Kidney (tissue), 14 donors: ENCODE measurements around the gene NBAS. TPM values are rescaled to one million over a fixed set of nuclear protein-coding genes. Genes with fewer than 3 reads are reported as not detected.

ENCODE experiments used
- DNase-seq, 5 donors: peaks; one replicate each; pipeline ENCODE4 v3.0.0-alpha.2; 2013 to 2020
- FAIRE-seq: peaks from 2 replicates; lab custom pipeline; 2012; peaks lifted over from hg19 to GRCh38; lab: Jason Lieb, UNC
- H3K27ac ChIP-seq, 2 donors: one replicate each; pipeline ENCODE4 v1.7.0; 2013; ENCODE audit warnings: low read depth in 2 of 2, low read length in 2 of 2, inconsistent platforms in 1 of 2
- H3K27me3 ChIP-seq: one replicate; pipeline ENCODE4 v1.7.1; 2013; ENCODE audit warnings: low read length, inconsistent platforms; ENCODE audit not compliant: control insufficient read depth, insufficient read depth
- H3K36me3 ChIP-seq, 3 donors: one replicate each; pipeline versions ENCODE4 v1.7.0 to v1.7.1; 2013; ENCODE audit warnings: low read length in 3 of 3, control low read depth in 1 of 3, inconsistent platforms in 1 of 3; ENCODE audit not compliant: insufficient read depth in 3 of 3, control insufficient read depth in 2 of 3
- H3K4me1 ChIP-seq, 3 donors: one replicate each; pipeline versions ENCODE4 v1.7.0 to v1.7.1; 2013; ENCODE audit warnings: low read length in 3 of 3, inconsistent platforms in 1 of 3, low read depth in 1 of 3; ENCODE audit not compliant: control insufficient read depth in 2 of 3, insufficient read depth in 2 of 3
- H3K4me3 ChIP-seq, 3 donors: one replicate each; pipeline versions ENCODE4 v1.7.0 to v1.8.1; 2013; ENCODE audit warnings: low read length in 3 of 3, control low read depth in 1 of 3, inconsistent platforms in 1 of 3
- H3K9ac ChIP-seq, 3 donors: one replicate each; pipeline versions ENCODE4 v1.7.0 to v1.7.1; 2013; ENCODE audit warnings: low read length in 3 of 3, control low read depth in 1 of 3, inconsistent platforms in 1 of 3
- H3K9me3 ChIP-seq, 3 donors: one replicate each; pipeline versions ENCODE4 v1.7.0 to v1.7.1; 2013; ENCODE audit warnings: low read length in 3 of 3, control low read depth in 1 of 3, inconsistent platforms in 1 of 3; ENCODE audit not compliant: control insufficient read depth in 2 of 3, insufficient read depth in 1 of 3
- intact Hi-C: fragments of 100-400 bp; cut with DNase I; formaldehyde crosslinking; loops from one replicate; pipeline ENCODE4 v1.11.1; 2022
- polyA plus RNA-seq: library from polyadenylated mRNA; stranded (reverse); fragments of 350-450 nt; fragmentation: Illumina TruSeq; extraction: RNeasy Lipid Tissue Mini Kit (QIAGEN cat#74804); gene quantifications from one replicate; pipeline ENCODE4 v1.2.3, GENCODE V29; 2014; ENCODE audit warnings: low read depth, low replicate concordance; ENCODE audit not compliant: insufficient read depth
- total RNA-seq: library from RNA; stranded (reverse); fragmentation: NEBNext Ultra II Directional; extraction: Animal tissue kit (Norgen Biotek cat#: 25700); gene quantifications from one replicate; pipeline ENCODE4 v1.2.1, GENCODE V29; 2021
- TF ChIP-seq, protein P1 (sequence below): IDR thresholded peaks from 3 replicates; pipeline ENCODE4 v1.5.1; 2012; ENCODE audit warnings: mild to moderate bottlenecking, moderate library complexity, borderline replicate concordance; ENCODE audit not compliant: insufficient read depth; ENCODE audit errors: extremely low read depth
- donor health status: control.
- donor health status: control.
- donor health status: control.
- donor health status: control.
- donor health status: control.
- donor health status: DM: yes; HTN: yes; CAD: no.
- donor health status: Normal renal cell carcinoma (clear cell type).

NBAS gene
- total and polyA plus RNA-seq, 2 donors from 2014 or later: 40.8 to 44.2 TPM

DNA sequence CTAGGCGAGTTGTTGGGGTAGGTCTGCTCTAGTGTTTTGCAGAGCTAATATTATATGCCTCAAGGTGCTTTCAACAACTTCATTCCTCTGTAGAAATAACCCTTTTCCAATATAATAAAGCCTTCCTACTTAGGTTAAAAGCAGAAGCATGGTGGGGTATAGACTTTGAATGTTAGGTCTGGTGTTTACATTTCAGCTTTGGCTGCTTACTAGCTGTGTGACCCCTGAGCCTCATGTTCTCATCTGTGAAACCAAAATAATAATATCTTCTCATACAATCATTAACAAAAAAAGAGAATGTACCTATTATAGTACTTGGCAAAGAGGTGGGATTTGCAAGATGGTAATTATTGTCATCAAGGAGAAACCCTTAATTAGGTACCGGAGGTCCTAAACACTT lies 386.6 kb downstream of the NBAS start:
- Histone ChIP-seq H3K4me3 (no peak overlapping the region), H3K9me3 (no peaks in the 10 kb centered on the region), H3K36me3 (peaks cover 0 to 5% (median 0%) of the 10 kb centered on the region in 3 donors), H3K27ac (no peak overlapping the region), H3K27me3 (no peaks in the 10 kb centered on the region), H3K4me1 (no peaks in the 10 kb centered on the region), H3K9ac (no peak overlapping the region)
- DNase-seq (no peak), FAIRE-seq (no peak)
- intact Hi-C loops: no loop called here
- TF ChIP-seq, protein P1, sequence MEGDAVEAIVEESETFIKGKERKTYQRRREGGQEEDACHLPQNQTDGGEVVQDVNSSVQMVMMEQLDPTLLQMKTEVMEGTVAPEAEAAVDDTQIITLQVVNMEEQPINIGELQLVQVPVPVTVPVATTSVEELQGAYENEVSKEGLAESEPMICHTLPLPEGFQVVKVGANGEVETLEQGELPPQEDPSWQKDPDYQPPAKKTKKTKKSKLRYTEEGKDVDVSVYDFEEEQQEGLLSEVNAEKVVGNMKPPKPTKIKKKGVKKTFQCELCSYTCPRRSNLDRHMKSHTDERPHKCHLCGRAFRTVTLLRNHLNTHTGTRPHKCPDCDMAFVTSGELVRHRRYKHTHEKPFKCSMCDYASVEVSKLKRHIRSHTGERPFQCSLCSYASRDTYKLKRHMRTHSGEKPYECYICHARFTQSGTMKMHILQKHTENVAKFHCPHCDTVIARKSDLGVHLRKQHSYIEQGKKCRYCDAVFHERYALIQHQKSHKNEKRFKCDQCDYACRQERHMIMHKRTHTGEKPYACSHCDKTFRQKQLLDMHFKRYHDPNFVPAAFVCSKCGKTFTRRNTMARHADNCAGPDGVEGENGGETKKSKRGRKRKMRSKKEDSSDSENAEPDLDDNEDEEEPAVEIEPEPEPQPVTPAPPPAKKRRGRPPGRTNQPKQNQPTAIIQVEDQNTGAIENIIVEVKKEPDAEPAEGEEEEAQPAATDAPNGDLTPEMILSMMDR: no peak

DNA sequence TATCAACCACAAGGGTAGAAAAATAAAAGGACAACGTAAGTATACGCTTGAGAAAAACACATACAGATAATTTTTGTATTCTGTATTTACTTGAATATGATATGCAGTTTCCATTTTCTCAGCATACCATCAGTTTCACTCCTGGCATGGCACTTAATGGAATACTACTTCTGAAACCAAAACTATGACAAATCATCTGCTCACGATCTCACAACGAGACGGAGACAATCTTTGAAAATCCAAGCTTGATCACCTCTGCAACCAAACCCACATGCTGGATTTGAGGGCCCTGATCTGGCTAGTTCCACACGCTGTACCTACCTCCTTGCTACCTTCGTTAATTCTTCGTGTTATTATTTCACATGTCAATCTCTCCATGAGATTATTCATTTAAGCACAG lies 387.6 kb downstream of the NBAS start:
- Histone ChIP-seq H3K4me1 (no peaks in the 10 kb centered on the region), H3K9me3 (no peaks in the 10 kb centered on the region), H3K9ac (no peak overlapping the region), H3K36me3 (peaks cover 0 to 5% (median 0%) of the 10 kb centered on the region in 3 donors), H3K27ac (no peak overlapping the region), H3K27me3 (no peaks in the 10 kb centered on the region), H3K4me3 (no peak overlapping the region)
- intact Hi-C loops: no loop called here
- TF ChIP-seq, protein P1: no peak
- no peak for FAIRE-seq
- DNase-seq: no peak

DNA sequence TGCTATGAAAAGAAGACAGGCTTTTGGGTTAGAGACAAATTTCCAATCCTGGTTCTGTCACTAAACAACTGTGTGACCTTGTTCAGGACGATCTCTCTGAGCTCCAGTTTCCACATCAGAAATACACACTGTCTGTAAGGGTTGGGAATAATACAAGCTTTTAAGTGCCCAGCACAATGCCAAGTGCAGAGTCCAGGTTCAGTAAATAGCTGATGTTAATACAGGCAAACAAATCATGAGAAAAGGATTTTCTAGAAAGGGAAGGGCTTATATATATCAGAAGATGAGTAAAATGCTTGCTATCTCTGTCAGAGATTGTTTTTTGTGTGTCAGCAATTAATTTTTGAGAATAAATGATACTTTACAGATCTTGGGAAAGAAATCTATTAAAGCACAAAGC lies 388.3 kb downstream of the NBAS start:
- no peak overlapping the region for H3K4me3 ChIP-seq
- intact Hi-C loops: no loop called here
- no peak overlapping the region for H3K9ac ChIP-seq
- TF ChIP-seq, protein P1: no peak
- H3K9me3 ChIP-seq: no peaks in the 10 kb centered on the region
- no peaks in the 10 kb centered on the region for H3K27me3 ChIP-seq
- no peak overlapping the region for H3K27ac ChIP-seq
- peaks cover 0 to 5% (median 0%) of the 10 kb centered on the region in 3 donors for H3K36me3 ChIP-seq
- FAIRE-seq (no peak), DNase-seq (no peak)
- no peaks in the 10 kb centered on the region for H3K4me1 ChIP-seq
